ENCODE measurements around the gene PANK4. TPM values are rescaled to one million over a fixed set of nuclear protein-coding genes. Genes with fewer than 3 reads are reported as not detected.
A peak's percentile ranks its signal among the peaks of the same experiment; 100 is the strongest.

The PANK4 gene
- total RNA-seq, 6 experiments from 2014 or later: 9.6 to 18.9 (median 13.4) TPM

DNA sequence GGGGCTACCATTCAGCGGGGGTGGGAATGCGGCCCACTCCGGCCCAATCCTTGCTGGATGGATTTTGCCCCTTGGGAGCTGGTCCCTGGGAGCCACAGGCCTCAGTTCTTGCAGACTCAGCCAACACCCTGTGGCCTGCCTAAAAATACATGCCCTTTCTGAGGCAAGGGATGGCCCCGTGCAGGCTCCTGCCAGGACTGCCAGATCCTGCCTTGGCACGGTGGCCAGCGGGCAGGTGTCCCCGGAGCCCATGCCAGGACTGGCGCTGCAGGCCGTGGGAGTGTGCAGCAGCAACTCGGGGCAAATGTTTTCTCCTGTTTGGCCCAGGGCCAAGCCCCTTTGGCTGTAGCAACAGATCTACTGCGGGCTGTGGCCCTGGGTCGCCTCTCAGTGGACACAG is 1.6 kb upstream of the PANK4 start:
- H3K9me3 ChIP-seq: no peaks in the 10 kb centered on the region

DNA sequence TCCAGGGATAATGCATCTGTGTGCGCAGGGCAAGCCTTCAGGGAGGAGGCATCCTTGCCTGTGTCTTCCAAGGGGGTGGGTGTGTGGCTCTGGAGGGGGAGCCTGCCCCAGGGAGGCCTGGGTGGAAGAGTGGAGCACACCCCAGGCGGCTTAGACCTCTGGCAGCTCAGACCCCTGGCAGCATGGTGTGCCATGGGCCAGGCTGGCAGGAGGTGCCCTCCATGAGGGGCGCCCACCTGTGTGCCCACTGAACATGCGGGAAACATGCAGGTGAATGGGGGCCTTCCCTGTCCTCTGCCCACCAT is 1.1 kb upstream of the PANK4 start:
- Histone ChIP-seq H3K27me3 (no peaks in the 10 kb centered on the region), H3K9me3 (no peaks in the 10 kb centered on the region), H3K27ac (peak overlapping the region in 2 of 3 donors; percentile 66 to 80), H3K4me1 (peaks cover 0 to 75% (median 39%) of the 10 kb centered on the region in 4 donors), H3K36me3 (no peaks in the 10 kb centered on the region), H3K4me3 (no peak overlapping the region)
- no peak for DNase-seq
- intact Hi-C loops (cut with DNase I): no loop called here
- ATAC-seq: no peak
- 92% methylated on average over 2 of the region's 4 CpGs for WGBS (ENCODE audit: insufficient coverage, low coverage, low lambda C conversion rate, missing lambda C conversion rate)
- TF ChIP-seq, protein P1, sequence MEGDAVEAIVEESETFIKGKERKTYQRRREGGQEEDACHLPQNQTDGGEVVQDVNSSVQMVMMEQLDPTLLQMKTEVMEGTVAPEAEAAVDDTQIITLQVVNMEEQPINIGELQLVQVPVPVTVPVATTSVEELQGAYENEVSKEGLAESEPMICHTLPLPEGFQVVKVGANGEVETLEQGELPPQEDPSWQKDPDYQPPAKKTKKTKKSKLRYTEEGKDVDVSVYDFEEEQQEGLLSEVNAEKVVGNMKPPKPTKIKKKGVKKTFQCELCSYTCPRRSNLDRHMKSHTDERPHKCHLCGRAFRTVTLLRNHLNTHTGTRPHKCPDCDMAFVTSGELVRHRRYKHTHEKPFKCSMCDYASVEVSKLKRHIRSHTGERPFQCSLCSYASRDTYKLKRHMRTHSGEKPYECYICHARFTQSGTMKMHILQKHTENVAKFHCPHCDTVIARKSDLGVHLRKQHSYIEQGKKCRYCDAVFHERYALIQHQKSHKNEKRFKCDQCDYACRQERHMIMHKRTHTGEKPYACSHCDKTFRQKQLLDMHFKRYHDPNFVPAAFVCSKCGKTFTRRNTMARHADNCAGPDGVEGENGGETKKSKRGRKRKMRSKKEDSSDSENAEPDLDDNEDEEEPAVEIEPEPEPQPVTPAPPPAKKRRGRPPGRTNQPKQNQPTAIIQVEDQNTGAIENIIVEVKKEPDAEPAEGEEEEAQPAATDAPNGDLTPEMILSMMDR (IDR thresholded peaks at IDR 0.05): no peak
- no peak for TF ChIP-seq POLR2A (IDR thresholded peaks at IDR 0.05)

More for the DNA sequence above, 1.6 kb upstream of the PANK4 start:
- WGBS (ENCODE audit: insufficient coverage, low coverage, low lambda C conversion rate, missing lambda C conversion rate): 20% methylated on average over 1 of the region's 12 CpGs
- Histone ChIP-seq H3K36me3 (no peaks in the 10 kb centered on the region), H3K4me3 (no peak overlapping the region), H3K4me1 (peaks cover 0 to 70% (median 36%) of the 10 kb centered on the region in 4 donors), H3K27me3 (no peaks in the 10 kb centered on the region), H3K27ac (peak overlapping the region in 2 of 3 donors; percentile 66 to 80)
- TF ChIP-seq, protein P1 (IDR thresholded peaks at IDR 0.05): peak in 1 of 4 donors; percentile 7
- no peak for TF ChIP-seq POLR2A (IDR thresholded peaks at IDR 0.05)
- peak; percentile 86 to 96 (median 96) for DNase-seq
- intact Hi-C loops (cut with DNase I): no loop called here
- ATAC-seq: peak; percentile 54 to 71 (median 68)

DNA sequence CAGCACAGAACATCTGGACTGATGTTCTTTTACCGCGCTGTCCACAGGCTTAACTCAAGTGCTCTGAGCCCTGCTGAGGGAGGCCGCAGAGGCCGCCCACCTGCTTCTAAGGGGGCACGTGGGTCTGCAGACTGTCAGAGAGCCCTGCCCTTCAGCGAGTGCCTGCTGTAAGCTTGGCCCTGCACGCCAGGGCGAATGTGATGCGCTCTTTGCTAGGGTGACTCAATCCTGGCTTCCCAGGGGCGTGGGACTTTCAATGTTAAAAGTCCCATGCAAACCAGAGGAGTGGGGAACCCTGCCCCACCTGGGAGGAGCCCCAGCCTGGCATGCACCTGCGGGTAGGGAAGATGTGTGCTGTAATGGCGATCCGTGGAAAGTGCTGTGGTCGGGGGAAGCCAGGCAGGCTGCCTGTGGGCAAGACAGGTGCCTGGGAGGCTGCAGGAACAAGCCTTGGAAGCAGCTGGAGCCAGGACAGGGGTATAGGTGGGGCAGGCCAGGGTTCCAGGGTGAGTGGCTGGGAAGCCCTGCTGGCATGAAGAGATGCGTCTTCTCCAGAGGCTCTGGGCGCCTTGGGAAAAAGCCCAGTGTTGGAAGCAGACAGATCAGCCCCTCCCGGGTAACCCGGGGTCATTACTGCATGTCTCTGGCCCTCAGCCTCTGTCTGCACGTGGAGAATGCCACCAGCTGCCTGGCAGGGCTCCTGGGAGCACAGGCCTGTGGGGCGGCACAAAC is 594 bp upstream of the PANK4 start:
- H3K27ac ChIP-seq: peak overlapping the region in 2 of 3 donors; percentile 37 to 80
- no peaks in the 10 kb centered on the region for H3K36me3 ChIP-seq
- no peaks in the 10 kb centered on the region for H3K9me3 ChIP-seq
- H3K4me1 ChIP-seq: peaks cover 0 to 80% (median 41%) of the 10 kb centered on the region in 4 donors
- DNase-seq (peak; percentile 60 to 92 (median 85)), ATAC-seq (peak; percentile 8 to 41 (median 18))
- WGBS (ENCODE audit: insufficient coverage, low coverage, low lambda C conversion rate, missing lambda C conversion rate): 24% methylated on average over 7 of the region's 20 CpGs
- H3K27me3 ChIP-seq: no peaks in the 10 kb centered on the region
- peak overlapping the region; percentile 76 to 99 (median 80) for H3K4me3 ChIP-seq
- intact Hi-C loops (cut with DNase I): no loop called here
- TF ChIP-seq, protein P1 (IDR thresholded peaks at IDR 0.05): no peak
- TF ChIP-seq POLR2A (IDR thresholded peaks at IDR 0.05): no peak

DNA sequence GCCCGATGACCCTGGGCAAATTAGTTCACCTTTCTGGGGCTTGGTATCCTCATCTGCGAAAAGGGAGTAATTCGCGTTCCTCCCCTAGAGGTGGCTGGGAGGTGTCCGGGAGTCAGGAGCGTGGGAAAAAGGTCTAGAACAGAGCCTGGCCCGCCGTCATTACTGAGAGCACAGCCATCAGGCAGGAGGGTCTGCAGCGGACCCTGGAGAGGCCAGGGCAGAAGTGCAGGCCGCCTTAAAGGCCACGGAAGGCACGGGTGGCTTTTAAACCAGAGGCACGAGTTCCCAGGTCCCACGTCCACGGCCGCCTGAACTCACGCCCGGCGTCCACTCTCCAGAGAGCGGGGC is 850 bp downstream of the PANK4 start:
- Histone ChIP-seq H3K27ac (peak overlapping the region; percentile 52 to 77 (median 55)), H3K9me3 (no peaks in the 10 kb centered on the region), H3K36me3 (peaks cover 0 to 11% (median 3%) of the 10 kb centered on the region in 4 donors), H3K4me1 (peaks cover 0 to 78% (median 39%) of the 10 kb centered on the region in 4 donors), H3K4me3 (peak overlapping the region; percentile 76 to 99 (median 80)), H3K27me3 (no peaks in the 10 kb centered on the region)
- intact Hi-C loops (cut with DNase I): no loop called here
- TF ChIP-seq, protein P1 (IDR thresholded peaks at IDR 0.05): no peak
- TF ChIP-seq POLR2A (IDR thresholded peaks at IDR 0.05): no peak
- no peak for DNase-seq
- WGBS (ENCODE audit: insufficient coverage, low coverage, low lambda C conversion rate, missing lambda C conversion rate): 0% methylated on average over 1 of the region's 20 CpGs
- no peak for ATAC-seq
